Measurements from ENCODE around the gene GLTPD2.

GLTPD2 gene

DNA sequence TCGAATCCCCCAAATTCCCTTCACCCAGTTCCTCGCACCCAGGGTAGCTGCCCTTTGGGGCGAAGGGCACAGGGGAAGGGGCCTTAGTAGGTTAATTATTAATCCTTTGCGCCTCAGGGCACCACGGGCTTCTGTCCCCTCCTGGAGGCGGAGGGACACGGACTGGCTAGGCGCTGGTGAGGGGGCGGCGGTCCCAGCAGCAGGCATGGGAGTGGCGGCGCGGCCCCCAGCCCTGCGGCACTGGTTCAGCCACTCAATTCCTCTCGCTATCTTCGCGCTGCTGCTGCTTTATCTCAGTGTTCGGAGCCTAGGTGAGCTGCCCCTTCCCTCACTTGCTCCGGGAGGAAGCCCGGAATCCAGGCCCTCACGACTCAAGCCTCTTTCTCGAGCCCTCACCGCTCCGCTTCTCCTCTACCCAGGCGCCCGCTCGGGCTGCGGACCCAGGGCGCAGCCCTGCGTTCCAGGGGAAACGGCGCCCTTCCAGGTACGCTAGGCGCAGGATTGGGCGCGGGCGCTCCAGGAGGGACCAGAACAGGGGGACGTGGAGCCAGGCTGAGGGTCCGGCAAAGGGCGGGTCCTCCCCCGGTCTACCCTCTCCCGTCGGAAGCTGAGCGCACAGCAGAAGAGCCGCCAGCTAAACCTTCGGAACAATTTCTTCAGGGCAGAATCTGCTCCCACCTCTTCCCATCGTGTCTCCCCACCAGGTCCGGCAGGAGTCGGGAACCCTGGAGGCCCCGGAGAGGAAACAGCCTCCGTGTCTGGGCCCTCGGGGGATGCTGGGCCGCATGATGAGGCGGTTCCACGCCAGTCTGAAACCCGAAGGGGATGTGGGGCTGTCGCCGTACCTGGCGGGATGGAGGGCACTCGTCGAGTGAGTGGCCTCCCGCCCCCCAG, at the start of gene GLTPD2:
Gene GLTPD2 (plus strand): TSS at position 158 of the 894 bp plus-strand sequence. CDS start 48 bp downstream, at position 206.
- no peak for DNase-seq (ENCODE audit: low read depth)

DNA sequence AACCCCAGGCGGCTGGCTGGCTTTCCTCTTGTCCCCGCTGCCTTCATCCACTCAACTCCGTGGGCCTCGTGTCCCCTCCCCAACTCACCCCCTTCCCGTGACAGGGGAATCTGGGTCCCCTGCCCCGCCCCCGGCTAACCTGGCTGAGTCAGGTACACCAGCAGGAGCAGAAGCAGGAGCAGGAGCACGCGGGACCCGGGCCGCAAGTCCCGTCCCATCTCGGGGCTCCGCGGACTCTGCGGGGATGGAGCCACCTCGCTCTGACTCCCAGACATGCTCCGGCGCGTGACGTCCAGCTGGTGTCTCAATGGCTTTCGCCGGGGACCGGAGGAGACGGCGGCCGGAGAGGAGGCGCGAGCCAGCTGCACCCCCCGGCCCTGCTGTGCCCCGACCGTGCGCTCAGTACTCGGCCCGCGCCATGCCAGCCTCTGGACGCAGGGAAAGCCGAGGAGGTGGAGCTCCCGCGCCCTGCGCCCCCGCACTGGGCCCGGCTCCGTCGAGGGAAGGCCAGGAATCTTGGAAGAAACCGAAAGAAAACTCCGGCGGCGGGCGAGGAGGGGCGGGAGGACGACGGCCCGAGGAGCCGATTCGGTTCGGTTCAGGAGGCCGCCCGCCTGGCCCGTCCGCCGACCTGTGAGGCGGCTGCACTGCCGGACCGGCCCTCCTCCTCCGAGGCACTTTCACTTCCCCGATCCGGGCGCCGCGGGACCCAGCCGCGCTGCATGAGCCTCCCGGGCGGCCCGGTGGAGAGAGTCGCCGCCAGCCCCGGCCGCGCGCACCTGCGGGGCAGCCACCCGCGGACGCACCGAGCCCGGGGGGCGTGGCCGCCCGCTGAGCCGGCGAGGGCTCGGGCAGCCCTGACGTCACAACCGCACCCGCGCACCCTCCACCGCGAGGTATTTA, 49.4 kb upstream of the GLTPD2 start, which contains the start of the genes CXCL16 and ZMYND15:
Gene CXCL16 (minus strand): TSS at position 807 of the 903 bp plus-strand sequence. CDS start 589 bp downstream, at position 218.
Gene ZMYND15 (plus strand): TSS at position 712 of the 903 bp plus-strand sequence. CDS start 716 bp downstream, outside the sequence.
- DNase-seq (ENCODE audit: low read depth), result peak; percentile 45

DNA sequence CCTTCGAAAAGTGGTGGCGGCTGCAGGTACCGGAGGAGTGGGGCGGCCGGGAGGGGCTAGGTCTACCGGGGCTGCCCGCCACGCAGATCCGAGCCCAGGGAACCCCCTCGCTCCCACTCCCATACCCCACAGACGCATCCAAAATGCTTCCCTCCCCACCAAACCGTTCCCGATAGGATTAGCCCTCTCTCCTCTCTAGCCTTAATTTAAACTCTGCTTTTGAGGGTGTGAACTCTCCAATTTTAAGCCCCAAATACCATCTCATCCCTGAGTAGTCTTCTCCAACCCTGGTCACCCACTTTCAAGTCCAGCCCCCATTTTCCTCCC, 48.8 kb upstream of the GLTPD2 start:
- DNase-seq (ENCODE audit: low read depth), result no peak

DNA sequence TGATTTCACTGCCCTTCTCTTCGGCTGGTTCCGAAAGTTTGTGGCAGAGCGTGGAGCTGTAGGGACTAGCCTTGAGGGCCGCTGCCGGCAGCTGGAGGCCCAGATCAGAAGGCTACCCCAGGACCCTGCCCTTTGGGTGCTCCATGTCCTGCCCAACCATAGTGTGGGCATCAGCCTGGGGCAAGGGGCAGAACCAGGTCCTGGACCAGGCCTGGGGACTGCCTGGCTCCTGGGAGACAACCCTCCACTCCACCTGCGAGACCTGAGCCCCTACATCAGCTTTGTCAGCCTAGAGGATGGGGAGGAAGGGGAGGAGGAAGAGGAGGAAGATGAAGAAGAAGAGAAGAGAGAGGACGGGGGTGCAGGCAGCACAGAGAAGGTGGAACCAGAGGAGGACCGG, 48.2 kb upstream of the GLTPD2 start:
- no peak for DNase-seq (ENCODE audit: low read depth)

DNA sequence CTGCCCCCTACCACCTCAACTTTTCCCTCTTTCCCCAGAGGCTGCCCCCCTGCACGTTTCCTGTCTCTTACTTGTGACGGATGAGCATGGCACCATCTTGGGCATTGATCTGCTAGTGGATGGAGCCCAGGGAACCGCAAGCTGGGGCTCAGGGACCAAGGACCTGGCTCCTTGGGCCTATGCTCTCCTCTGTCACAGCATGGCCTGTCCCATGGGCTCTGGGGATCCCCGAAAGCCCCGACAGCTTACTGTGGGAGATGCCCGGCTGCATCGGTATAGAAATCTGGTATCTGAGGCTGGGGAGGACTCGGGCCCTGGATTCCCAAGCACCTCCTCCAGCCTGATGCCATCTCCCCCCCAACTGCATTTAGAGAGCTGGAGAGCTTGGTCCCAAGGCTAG, 47.2 kb upstream of the GLTPD2 start:
- no peak for DNase-seq (ENCODE audit: low read depth)

DNA sequence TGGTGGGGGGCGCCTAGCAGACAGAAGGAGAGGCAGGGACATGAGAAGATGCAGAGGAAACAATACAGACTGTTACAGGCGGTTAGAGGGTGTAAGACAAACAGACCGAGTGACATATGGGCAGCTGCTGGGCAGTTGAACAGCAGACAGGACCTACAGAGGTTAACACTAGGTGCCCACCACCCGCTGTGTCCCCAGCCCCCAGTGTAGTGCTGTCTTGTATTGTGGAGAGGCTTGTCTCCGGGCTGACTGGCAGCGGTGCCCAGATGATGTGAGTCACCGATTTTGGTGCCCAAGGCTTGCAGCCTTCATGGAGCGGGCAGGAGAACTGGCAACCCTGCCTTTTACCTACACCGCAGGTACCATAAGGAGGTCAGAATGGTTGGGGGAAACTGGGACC, 46.6 kb upstream of the GLTPD2 start:
- no peak for DNase-seq (ENCODE audit: low read depth)

DNA sequence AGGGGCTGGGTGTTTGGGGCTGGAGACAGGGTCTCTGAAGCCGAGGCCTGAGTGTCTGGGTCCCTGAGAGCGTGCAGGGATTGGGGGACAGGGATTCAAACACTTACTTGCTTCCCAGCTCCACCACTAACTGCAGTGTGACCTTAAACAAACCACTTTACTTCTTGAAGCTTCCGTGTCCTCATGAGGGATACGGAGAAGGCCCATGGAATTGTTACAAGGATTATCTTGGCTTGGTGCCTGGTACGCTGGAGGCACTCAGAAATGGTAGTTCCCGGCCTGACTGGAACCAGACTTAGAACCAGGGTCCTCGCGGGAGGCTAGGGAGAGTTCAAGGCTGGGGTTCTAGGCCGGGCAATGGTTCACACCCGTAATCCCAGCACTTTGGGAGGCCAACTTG, 46.1 kb upstream of the GLTPD2 start:
- DNase-seq (ENCODE audit: low read depth), result no peak

DNA sequence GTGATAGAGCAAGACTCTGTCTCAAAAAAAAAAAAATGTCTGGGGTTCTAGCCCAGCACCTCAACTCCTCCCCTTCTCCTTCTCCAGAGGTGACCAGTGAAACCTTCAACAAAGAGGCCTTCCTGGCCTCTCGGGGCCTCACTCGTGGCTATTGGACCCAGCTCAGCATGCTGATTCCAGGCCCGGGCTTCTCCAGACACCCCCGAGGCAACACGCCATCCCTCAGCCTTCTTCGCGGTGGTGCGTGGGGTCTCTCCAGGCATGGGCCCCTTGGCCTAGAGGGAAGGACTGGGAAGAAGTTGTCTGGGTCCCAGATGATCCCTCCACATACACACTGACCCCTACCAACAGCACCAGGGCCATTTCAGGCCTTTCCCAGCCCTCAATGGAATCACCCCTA, 45.5 kb upstream of the GLTPD2 start:
- DNase-seq (ENCODE audit: low read depth), result no peak

DNA sequence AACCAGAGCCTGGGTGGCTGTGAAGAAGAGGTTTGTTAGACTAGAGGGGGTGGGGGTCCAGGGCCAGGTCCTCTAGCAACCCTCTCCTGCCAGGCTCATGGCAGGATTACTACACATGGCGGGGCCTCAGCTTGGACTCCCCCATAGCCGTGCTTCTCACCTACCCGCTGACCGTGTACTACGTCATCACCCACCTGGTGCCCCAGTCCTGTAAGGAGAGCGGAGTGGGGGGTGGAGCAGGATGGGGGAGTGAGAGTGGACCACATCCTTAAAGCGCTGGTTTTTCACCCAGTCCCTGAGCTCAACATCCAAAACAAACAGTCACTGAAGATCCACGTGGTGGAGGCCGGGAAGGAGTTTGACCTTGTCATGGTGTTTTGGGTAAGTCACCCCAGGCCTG, 44.9 kb upstream of the GLTPD2 start:
- DNase-seq (ENCODE audit: low read depth), result no peak

DNA sequence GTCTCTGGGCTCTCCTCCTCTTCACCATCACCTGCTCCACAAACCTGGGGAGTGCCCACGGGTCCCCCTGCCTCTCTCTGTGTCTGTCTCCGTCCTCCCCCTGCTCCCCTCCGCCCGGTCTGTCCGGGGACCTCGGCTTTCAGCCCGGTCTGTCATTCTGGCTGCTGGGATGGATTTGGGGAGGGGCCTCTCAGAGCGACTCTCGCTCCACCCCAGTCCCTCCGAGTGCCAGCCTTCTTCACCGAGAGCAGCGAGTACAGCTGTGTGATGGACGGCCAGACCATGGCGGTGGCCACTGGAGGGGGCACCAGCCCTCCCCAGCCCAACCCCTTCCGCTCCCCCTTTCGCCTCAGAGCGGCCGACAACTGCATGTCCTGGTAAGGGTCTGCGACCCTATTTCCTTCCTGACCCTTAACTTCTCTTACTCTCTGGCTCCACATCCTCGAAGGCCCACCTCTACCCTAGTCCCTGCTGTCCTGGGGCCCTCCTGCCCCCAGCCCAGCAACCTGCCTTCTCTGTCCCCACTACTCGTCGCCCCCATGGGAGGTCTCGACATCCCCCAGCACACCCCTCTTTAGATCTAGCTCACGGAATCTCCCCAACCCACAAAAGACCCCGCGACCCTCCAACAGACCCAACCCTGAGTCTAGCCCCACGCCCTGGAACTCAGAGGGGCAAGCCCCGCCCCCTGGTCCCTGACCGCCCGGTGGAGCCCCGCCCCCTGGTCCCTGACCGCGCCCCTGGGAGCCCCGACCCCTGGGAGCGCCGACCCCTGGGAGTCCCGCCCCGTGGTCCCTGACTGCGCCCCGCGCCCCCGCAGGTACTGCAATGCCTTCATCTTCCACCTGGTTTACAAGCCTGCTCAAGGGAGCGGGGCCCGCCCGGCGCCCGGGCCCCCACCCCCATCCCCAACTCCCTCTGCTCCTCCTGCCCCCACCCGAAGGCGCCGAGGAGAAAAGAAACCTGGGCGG, 43.5 kb upstream of the GLTPD2 start:
- DNase-seq (ENCODE audit: low read depth), result no peak

DNA sequence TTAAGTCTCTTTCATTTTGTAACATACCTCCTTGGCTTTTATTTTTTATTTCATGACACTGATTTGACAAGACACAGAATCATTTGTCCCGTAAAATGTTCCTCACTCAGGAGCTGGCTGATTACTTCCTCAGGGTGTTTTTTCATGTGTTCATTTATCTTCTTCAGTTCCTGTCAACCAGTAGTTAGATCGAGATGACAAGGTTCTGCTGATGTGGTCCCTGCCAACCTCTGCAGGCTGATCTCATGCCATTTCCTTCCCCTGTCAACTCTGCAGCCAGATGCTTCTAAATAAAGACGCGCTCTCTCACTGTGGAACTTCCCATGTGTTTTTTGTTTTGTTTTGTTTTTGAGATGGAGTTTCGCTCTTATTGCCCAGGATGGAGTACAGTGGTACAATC, 40.9 kb upstream of the GLTPD2 start:
- no peak for DNase-seq (ENCODE audit: low read depth)

DNA sequence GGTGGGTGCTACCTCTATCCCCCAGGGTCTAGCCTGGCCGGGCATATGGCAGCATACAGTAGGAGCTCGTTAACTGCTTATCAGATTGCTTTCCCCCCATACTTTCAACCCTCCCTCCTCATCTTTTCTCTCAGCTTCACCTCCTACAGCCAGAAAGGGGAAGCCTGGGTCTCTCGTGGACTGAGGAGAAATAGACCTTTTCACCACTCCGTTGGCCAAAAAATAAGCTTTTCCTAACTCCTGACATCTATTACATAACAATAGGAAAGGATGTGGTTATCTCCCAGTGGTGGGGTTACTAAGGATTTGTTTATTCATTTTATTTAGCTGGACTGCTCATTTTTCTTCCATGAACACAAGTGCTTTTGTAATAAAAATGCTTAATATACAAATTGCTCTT, 40.1 kb upstream of the GLTPD2 start:
- DNase-seq (ENCODE audit: low read depth), result no peak

DNA sequence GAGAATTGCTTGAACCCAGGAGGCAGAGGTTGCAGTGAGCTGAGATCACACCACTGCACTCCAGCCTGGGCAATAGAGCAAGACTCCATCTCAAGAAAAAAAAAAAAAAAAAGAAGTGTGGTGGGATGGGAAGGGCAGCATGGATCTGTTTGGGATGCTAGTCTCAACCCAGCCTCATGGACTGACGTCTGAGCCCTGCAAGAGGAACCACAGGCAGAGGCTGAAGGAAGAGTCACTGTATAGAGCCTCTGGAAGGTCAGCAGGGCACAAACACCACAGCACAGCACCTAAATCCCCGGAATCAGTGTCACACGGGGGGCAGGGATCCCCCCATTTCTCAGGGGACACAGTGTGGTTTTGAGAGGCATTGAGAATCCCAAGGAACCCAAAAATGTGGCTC, 38.2 kb upstream of the GLTPD2 start:
- DNase-seq (ENCODE audit: low read depth), result no peak

DNA sequence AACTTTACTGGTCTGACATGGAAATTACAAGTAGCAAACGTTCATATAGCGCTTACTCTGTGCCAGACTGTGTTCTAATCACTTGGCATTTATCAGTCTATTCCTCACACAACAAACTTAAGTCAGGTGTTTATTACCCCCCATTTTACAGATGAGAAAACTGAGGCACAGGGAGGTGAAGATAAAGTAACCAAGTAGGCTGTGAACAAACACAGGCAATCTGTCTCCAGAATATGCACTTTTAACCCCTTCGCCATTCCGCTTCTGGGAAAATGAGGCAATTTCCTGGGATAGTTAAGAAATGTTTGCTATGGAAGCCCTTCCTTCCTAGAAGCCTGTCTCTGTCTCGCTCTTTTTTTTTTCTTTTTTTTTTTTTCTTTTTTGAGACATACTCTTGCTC, 36.8 kb upstream of the GLTPD2 start:
- no peak for DNase-seq (ENCODE audit: low read depth)

DNA sequence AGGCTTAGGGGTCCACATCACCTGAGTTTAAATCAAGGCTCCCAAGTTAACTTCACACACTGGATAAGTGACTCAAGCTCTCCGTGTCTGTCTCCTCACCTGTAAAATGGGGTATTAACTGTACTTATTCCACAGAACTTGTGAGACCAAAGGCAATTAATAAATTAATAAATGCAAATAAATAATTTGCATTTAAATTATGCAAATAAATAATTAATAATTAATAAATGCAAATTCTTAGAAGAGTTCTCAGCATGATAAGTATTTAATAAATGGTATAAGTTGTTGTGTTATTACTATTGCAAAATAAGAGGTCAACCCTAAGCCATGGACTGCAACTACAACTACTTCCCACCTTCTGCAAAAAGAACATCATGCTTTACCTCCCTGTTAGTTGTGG, 35.4 kb upstream of the GLTPD2 start:
- DNase-seq (ENCODE audit: low read depth), result no peak

DNA sequence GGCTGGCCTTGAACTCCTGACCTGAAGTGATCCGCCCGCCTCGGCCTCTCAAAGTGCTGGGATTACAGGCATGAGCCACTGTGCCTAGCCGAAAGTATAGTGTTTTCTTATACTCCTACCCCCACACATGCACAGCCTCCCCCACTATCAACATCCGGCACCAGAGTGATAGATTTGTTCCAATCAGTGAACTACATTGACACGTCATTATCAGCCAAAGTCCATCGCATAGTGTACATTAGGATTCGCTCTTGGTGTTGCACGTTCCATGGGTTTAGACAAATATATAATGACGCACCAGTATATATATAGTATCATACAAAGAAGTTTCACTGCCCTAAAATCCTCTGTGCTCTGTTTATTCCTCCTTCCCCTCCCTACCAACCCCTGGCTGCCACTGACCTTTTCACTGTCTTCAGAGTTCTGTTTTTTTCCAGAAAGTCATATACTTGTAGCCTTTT, 29.0 kb upstream of the GLTPD2 start:
- no peak for DNase-seq (ENCODE audit: low read depth)

DNA sequence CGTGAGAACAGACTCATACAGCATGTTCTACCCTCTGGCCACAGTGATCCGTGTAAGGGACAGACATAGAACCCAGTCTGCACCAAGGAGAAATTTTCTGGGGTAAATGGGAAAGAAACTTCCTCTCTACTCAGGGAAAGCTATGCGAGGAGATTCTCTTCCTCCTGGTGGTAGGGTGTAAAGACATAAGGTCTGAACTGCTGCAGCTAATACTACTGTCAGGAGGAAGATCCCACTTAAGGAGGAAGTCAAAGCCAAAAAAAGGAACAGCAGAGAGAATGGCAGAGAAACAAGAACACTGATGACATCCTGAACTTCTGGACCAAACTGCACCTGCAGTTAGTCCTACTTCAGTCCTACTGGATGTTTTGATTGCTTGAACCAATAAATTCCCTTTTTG, 24.2 kb upstream of the GLTPD2 start:
- DNase-seq (ENCODE audit: low read depth), result no peak

DNA sequence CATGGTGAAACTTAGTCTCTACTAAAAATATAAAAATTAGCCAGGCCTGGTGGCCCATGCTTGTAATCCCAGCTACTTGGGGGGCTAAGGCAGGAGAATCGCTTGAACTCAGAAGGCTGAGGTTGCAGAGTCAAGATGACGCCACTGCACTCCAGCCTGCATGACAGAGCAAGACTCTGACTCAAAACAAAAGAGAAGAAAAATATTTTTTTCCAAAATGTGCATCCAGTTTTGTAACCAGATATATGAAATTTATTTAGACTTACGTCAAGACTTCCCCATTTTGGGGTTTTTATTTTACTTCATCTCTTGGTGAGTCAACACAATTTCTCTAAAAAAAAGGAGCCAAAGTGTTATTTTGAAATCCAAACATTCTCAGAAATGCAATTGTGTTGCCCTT, 22.6 kb upstream of the GLTPD2 start:
- no peak for DNase-seq (ENCODE audit: low read depth)

DNA sequence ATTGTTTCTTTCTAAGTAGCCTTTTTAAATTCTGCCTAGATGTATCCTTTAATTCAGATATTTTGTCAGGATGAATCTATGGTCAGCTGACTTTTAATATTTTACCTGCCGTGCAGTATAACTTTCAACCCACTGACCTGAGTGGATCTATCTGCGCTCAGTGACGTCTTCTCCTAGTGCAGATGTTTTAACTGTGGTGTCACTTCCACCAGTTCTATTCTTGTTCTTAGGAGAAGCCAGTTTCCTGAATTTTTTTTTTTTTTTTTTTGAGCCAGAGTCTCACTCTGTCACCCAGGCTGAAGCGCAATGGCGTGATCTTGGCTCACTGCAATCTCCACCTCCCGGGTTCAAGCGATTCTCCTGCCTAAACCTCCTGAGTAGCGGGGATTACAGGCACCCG, 22.0 kb upstream of the GLTPD2 start:
- DNase-seq (ENCODE audit: low read depth), result no peak

DNA sequence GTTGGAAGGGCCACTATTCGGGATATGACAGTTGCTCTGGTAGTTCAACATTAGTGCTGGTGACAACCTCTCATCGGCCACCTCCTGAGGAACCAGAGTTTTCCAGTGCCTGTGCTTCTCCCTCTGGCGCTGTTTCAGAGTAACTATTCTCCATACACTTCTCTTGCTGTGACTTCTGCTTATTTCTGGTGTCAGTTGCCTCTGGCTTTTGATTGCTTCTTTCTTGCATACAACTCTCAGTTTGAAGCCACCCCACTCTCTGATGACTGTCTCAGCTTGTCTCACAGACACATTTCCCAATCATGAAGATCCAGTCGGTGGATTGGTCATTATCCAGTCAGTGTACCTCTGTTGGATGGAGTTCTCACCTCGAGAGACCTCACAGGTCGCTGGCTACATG, 20.5 kb upstream of the GLTPD2 start:
- DNase-seq (ENCODE audit: low read depth), result no peak

DNA sequence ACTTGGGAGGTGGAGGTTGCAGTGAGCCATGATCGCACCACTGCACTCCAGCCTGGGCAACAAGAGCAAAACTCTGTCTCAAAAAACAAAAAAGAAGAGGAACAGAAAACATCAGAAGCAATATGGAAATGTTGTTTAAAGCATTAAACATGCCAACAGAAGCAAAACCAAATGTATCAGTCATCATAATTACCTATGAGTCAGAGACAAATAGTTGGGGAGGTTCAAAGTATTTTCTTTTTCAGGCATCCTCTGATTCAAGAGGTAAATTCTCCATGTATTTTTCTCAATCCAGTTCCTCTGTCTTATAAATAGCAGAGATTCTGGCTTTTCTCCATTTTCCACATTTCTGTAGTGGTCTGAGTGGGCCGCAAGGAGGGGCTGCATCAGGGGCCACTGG, 19.1 kb upstream of the GLTPD2 start:
- no peak for DNase-seq (ENCODE audit: low read depth)

Data from activated T-helper 9 cell treated with anti-CD3 and anti-CD28 coated beads, Interleukin-2, amount 50 U/mL, for 16 hours (primary cell).